Germinal center (tissue), 1 donor: ENCODE results near the gene SEMA5A.

Experiments
- DNase-seq: peaks from one replicate; pipeline ENCODE4 v3.0.0; 2012; ENCODE audit warnings: mixed read lengths, low spot score

The SEMA5A gene

DNA sequence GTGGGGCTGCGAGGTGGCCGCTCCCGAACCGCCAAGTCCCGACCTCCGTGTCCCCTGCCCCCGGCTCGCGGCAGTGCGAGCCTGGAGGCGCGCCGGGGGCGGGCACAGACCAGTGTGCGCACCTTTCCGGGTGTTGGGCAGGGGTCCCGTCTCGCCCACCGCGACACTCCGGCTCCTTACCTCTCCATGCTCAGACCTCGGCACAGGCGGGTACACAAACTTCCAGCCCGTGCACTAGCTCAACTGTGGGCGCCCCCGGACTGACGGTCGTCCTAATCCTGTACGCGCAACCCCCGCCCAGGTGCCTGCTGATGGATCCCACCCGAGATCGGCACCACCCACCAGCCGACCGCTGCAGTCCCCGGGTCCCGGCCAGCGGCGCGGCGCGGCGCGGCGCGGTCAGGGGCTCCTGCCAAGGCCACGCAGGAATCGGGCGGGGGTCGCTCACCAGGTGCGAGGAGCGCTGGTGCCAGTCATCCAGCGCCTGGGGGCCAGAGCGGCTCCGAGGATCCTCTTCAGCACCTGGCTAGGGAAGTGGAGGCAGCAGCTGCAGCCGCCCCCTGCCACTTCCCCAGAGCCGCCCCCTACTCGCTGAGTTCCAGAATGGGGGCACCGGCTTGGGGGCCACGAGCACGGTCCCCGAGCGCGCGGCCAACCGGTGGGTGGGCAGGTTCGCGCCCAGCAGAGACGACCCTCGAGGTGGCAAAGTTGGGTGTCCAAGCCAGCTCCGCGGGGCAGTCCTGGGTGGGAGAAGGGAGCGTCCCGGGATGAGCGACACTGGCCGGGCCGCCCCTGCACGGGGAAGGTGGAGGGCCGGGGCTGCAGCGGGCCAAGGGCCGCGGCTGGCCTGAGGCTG lies 511 bp downstream of the SEMA5A start:
- DNase-seq, result no peak

DNA sequence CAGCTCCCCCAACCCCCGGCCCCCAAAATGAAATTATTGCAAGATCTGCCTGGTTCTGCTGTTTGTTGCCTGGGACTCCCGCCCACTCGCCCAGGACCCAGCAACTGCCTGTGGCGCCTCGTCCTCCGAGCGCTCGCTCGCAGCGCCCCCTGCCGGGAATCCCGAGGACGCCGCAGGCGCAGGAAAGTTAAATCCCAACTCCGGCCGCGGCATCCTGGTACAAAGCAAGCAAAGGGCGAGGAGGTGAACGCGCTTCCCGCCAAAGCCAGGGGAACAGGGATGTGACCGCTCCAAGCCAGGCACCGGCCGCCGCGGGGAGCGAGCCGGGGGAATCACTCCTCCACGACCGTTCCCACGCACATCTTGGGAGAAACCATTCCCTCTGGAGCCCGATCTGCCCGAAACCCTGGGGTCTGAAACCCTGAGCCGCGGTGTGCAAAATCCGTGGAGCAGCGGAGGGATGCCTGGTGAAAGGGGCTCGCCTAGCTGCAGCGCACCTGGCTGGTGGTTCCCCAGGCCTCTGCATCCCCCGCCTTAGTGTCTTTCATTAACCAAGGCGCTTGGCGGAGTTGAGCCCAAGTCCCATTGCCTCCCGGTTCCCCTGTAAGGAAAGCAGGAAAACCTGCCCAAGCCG lies 1.3 kb downstream of the SEMA5A start:
- peak; percentile 19 for DNase-seq

DNA sequence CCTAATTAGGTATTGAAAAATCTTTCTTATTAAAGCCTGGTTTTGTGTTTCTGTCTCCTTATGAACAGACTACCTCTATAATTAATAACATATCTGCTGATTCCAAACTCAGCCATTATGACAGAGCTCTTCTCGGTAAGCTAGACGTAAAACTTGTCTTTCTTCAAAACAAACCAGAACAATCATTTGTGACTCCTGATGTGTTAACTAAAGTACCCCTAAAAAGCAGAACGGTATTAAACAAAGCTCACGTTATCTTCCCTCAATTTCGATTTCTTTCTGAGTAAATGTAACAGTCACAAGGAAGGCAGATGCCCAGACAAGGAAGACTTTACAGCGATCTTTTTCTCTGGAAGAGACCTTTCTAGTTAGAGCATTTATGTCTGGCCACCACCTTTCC lies 1.8 kb downstream of the SEMA5A start:
- no peak for DNase-seq

DNA sequence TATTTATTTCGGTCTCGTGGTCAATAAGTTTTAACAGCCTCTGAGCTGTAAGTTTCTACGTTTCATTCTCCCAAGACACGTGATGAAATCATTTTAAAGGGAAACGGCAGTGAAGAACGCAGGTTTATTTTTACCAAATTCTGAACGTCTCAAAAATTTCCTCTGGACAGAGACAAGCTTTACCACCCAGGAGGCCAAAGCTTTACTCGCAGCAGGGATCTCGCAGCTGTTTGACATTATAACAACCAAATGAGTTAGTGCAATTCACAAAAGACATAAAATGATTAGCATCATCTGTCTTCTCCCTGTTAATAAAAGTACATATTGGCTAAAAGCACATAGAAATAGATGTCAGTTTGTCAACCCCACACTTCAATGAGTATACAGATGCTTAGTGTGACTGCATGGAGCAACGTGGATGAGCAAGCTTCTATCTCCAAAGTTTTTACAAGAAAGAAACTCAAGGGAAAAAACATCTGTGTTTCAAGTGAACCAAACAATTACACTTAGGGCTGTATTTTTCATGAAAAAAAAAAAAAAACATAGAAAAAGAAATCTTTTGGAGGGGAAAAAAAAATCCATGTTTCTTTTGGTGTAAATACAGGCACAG lies 2.5 kb downstream of the SEMA5A start:
- DNase-seq, result no peak

DNA sequence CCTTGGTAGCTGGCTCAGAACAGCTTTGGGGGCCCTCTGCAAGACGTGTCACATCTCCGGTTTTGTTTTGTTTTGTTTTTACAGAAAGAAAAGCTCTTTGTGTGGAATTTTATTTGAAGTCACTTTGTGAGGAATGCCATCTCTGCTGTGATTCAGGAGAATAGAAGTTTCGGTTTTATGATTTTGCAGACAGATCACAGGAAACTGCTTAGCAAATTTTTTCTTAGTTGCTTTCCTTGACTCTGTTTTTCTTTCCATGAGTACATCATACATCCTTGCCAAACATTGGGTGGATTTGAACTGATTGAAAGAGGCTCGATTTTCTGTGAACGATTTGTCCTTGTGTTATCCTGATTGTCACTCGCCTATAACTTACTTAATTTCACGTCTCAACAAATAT lies 5.1 kb downstream of the SEMA5A start:
- DNase-seq, result no peak

DNA sequence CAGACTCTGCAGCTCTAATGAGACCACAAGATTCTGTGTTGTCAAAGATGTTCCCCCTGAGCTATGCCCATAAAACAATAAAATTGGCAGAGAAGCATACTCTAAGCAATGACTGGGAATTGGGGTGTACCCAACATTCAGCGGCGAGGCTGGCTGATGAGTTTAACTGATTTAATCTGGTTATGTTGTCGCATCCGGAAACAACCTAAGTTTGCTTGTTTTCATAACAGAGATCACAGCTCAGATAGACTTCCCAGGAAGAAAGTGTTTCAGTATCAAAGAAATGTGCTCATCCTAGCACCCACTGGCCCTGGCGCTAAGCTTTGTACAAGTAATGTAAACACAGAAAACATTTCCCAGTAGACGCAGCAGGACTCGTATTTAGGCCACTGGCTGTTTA lies 7.4 kb downstream of the SEMA5A start:
- DNase-seq, result no peak

DNA sequence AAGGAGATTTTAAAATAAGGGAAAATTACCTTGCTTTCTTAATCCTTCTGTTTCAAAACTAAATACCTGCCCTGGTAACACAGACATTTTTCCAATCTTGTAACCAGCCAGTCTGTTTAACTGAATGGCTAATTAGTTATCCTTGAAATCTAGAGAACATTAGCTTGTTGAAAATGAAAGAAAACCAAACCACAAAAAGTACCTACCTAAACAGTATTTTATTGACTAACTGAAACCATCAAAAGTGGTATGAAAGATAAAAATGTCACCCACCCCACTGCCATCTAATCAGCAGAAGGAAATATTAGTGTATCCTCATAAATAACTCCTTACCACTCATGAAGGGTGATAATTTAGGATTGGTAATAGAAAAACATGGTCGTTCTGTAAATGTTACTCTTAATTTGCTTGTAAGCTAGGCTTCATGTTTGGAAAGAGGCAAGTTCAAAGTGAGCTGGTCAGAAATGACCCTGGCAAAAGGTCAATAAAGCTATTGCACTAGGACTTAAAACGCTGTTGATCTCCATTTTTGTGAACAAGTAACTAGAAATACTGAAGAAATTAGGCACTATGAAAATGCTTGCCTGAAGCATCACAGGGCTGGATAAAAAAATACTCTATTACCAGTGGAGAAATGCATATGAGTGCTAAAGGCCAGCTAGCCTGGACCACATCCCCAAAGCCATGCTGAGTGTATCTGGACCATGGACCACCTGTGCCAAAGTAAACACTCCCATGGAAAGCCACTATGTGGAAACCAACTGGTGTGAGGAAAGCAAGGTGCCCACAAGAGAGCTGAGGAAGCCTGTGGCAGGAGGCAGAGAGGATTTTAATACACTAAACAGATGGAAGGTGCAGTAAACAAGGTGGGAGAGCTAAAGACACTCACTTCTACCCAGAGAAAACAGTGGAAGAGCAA lies 8.4 kb downstream of the SEMA5A start:
- DNase-seq, result no peak

DNA sequence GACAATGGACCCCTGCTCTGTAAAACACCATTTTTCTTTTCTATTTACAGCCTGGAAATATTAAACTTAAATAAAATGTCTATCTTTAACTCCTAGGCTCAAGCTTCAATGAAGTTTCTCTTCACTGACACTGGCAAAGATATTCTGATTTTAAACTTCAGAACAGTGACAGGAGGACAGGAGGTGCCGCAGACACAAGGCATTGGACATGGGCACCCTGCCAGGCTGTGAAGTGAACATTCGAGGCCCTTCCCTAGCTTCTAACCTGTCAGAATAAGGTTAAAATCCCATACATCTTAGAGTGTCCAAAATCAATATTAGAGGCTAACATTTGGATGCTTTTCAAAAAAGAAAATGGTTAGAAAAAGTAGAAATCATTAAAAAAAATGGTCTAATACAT lies 9.2 kb downstream of the SEMA5A start:
- no peak for DNase-seq

DNA sequence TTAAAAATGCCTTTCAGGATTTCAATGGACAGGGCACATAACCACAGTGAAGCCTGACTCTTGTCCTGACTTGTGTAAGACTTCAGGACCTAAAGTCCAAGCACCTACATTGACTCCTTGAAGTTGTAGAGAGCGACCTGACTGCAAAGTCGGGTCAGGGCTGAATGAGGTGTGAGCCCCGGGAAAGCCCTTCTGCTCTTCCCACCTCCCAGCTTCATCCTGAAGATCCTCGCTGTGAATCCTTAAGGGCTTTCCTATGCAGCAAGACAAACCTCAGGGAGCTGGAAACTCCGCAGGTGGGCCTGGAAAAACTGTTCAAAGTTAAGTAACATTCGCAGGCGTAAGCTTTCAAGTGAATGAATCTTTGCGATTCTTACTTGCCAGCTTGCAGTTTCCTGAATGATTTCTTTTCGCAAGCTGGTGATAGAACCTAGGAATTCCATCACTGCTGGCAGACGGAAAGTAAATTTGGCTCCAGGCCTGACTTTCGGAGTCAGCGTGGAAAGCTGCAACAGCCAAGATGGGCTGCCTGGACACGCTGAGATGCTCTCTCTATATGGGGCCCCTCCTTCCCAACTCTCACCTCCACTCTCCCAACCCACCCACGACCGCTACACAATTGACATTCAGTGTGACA lies 10.9 kb downstream of the SEMA5A start:
- DNase-seq, result no peak

DNA sequence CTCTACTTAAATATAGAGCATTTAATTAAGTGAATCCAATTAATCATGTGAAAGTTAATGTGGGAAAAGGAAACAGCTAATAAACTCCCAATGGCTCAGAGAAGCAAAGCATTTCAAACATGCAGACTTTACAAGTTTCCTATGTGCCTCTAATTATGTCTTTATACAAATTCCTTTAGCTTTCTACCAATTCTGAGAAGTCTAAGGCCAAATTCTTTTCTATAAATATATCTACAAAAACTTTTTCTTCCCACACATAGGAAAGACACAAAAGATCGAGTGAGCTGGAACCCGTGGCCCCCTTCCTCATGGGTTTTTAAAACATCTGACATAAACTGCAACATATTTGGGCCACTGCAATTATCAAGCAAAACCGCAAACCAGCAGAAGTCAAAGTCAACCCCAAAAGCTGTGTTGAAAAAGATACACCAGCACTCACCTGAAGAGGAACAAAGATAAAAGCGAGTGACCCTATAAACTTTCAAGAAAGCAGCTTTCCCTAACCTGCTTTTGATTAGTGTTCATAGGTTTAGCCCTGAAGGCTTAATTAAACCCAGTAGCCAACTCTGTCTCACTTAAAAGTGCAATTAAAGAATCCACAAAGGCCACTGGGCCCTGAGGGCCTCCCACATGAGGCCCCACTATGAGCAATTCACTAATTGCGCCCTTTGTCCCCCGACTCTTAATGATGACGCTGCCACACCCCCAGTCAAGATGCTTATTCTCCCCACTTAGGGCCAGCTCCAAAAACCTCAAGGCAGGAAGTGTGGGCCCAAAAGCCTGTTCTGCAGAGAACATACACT lies 12.1 kb downstream of the SEMA5A start:
- no peak for DNase-seq

DNA sequence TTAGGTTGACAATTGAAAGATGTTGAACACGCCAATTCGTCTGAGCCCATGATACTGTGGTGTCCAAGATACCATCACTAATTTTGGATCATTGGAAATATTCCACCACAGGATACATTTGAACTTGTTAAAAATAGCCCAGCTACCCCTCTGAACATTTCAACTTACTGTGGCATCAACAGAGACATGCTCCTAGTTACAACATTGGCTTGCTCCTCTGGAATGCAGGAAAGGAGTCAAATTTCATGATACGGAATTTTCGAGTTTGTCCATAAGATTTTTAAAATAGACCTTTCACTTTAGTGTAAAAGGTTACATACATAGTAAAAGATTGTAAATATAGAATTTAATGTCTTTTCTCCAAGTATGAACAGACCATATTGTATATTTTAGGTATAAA lies 12.8 kb downstream of the SEMA5A start:
- no peak for DNase-seq

DNA sequence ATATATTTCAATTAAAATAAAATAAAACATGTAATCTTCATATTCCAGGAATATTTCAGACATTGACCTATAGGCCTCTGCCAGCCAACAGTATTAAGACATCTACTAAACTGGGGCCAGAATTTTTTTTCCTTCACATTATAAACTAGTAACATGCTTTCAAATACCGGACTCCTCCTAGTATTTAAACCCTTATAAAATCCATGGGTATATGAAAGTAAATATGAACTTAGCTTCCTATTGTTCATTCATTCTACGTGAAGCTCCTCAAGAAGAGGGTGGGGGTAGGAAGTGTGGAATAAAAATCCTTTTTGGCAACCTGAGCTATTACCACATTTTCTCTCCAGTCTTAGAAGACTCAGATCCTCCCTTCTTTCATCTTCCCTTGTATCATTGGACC lies 16.4 kb downstream of the SEMA5A start:
- no peak for DNase-seq

DNA sequence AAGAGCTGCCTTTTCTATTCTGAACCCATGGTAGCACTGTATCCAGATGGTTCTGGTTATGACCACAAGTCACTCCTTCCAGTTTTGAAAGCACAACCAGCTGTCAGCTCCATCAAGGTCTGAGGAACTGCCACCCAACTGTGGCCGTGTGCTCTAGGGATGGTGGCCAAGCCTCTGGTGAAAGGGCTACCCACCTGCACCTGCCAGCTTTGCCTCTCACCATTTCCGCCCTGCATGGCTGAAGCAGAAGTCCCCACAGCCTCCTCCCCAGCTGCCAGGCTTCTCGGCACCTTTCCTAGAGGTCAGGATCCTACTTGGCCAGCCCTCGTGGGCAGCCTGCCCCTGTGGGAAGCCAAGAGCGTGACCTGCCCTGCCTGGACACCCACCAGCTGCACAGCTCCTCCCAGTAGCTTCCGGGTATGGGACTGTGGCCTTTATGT lies 16.8 kb downstream of the SEMA5A start:
- DNase-seq, result no peak

DNA sequence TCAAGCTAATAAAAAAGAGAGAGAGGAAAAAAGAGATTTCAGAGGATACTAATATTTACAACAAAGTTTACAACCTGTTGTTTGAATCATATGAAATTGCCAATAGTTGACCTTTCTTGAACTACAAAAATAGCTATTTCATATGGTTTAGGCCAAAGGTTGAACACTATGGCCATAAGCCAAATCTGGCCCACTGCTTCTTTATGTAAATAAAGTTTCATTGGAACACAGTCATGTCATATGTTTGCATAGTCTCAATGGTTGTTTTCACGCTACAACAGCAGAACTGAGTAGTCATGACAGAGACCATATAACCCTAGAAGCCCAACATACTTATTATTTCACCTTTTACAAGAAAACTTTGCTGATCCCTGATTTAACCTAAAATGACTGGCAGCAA lies 20.9 kb downstream of the SEMA5A start:
- DNase-seq, result no peak

DNA sequence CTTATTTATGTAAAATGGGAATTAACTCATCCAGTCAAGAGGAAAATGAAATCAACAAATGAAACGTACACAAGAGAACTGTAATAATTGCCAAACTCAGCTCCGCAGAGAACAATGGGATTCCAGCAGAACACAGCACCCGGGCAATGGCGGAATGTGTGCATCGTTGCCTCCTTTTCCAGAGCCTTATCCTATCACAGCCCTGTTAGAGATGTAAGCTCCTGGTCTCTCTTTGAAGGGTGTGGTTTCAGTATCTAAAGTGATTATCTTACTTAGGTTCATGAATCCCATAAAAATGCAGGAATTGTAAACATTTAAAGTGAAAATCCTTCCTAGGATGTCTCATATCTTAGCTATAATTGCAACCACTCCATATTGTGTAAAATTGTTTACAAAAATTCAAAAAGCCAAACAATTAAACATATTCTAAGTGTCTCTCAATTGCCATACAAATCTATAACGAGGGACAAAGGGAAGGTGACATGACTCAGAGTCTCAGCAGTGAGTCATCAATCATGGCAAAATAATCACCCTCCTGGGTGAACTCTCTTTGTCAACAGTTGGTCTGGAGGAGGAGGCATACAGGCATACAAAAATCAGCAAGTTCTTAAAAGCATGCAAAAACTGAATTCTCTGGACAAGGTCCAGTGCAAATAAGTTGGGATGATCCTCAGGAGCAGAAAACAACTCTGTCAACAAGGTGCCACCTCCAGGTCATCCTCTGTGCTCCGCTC lies 22.6 kb downstream of the SEMA5A start:
- DNase-seq, result no peak

DNA sequence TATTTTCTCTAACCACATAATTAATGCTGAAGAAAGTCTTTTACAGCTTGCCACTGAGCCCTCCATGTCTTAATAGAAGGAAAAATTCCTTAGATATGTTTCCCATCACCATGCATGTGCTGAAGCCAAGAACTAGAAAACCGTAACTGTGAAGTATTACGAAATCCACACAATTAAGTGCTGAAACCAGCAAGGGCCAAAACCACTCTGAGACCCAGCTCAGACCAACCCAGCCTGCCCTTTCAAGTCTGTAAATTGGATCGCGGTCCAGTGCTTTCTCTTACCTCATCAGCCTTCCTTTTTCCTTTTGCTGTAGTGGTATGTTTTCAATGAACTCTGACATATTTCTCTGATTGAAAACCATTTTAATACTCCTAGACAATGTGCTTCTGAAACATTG lies 26.3 kb downstream of the SEMA5A start:
- DNase-seq, result no peak

DNA sequence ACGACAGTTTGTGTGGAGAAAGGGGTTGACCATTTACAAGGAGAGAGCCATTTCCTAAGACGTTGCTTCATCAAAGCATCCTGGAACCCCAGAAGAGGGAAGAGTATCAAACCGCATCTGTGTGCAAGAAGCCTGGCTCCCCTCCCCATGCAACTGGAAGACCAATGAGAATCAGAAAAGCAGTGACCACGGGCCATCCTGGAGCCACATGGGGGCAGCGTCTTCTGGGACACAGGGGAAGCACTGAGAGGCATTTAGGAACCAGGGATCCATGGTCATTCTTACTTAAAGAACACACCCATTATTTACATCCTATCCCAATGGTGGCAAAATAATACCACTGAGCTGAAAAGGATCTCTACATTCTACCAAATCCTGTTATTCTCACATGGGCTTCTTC lies 29.3 kb downstream of the SEMA5A start:
- DNase-seq, result no peak

DNA sequence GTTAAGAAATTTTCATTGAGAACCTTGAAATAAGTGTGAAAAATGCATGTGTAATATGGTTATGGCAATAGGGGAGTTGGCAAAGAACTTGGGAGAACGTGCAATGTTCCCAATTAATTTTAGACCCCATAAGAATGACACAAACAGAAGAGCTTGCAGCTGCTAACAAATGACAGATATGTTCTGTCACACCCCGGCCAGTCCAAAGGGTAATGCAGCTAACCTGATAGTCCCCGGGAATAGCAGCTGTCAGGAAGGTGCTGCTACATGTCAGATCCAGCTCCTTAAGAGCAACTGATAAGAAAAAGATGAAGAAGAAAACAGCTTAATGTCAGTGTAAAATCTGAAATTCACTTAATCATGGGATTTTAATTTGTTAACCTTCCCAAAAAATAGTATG lies 30.4 kb downstream of the SEMA5A start:
- DNase-seq, result no peak

DNA sequence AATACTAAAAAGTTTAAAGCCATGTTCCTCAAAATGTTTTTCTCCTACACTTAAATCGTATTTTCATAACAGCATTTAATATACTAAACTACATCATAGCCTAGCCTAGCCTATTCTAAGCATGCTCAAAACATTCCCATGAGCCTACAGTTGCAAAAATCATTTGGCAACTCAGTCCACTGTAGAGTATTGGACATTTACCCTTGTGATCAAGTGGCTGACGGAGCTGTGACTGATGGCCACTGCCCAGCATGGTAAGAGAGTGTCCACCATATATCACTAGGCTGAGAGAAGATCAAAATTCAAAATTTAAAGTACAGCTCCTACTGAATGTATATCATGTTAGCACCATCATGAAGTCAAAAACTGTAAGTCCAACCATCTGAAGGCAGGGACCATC lies 30.9 kb downstream of the SEMA5A start:
- DNase-seq, result no peak

DNA sequence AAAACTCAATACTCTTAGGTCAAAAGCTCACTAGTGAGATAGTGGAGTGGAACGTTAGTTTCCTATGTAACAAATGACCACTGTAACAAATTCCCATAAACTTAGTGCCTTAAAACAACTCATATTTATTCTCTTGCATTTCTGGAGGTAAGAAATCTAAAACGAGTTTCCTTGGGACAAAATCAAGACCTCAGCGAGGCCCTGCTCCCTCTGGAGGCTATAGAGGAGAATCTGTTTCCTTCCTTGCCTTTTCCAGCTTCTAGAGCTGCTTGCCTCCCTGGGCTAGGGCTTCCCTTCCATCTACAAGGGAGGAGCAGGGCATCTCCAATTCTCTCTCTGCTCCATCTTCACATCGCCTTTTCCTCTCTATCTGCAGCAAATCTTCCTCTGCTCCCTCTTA lies 32.0 kb downstream of the SEMA5A start:
- no peak for DNase-seq
